Left ventricle myocardium inferior (tissue), 1 donor: ENCODE measurements around the gene CCDC47. TPM values are rescaled to one million over a fixed set of nuclear protein-coding genes. Genes with fewer than 3 reads are reported as not detected.

Source experiments
- DNase-seq: peaks from one replicate; pipeline ENCODE4 v3.0.0-alpha.2; 2020
- H3K27ac ChIP-seq: fragments of 200-600 bp; replicated peaks from 2 replicates; pipeline ENCODE4 v1.8.0; 2021
- H3K27me3 ChIP-seq: fragments of 200-600 bp; 2 replicates; pipeline ENCODE4 v1.8.0; 2021; ENCODE audit warnings: low read depth
- H3K36me3 ChIP-seq: fragments of 200-600 bp; 2 replicates; pipeline ENCODE4 v1.8.0; 2021
- H3K4me1 ChIP-seq: fragments of 200-600 bp; 2 replicates; pipeline ENCODE4 v1.8.0; 2021
- H3K4me3 ChIP-seq: fragments of 200-600 bp; 2 replicates; pipeline ENCODE4 v1.8.0; 2021; ENCODE audit warnings: mild to moderate bottlenecking, moderate library complexity
- H3K9me3 ChIP-seq: fragments of 200-600 bp; replicated peaks from 2 replicates; pipeline ENCODE4 v1.8.0; 2021
- intact Hi-C: fragments of 100-400 bp; cut with micrococcal nuclease; formaldehyde crosslinking; loops from one replicate; pipeline ENCODE4 v1.11.0; 2022
- total RNA-seq: library from RNA; stranded (reverse); fragmentation: NEBNext Ultra II Directional; extraction: Animal tissue kit (Norgen Biotek cat#: 25700); gene quantifications from one replicate; pipeline ENCODE4 v1.2.1, GENCODE V29; 2021
- TF ChIP-seq, protein P1 (sequence below): fragments of 200-600 bp; IDR thresholded peaks from 2 replicates; pipeline ENCODE4 v1.8.0; 2021; ENCODE audit warnings: antibody characterized with exemption, mild to moderate bottlenecking, borderline replicate concordance
- donor health status: DM: no; HTN: yes; CAD: no; lungs with severe emphysema.

The CCDC47 gene
- total RNA-seq, 1 donor from 2014 or later = 79.6 TPM

DNA sequence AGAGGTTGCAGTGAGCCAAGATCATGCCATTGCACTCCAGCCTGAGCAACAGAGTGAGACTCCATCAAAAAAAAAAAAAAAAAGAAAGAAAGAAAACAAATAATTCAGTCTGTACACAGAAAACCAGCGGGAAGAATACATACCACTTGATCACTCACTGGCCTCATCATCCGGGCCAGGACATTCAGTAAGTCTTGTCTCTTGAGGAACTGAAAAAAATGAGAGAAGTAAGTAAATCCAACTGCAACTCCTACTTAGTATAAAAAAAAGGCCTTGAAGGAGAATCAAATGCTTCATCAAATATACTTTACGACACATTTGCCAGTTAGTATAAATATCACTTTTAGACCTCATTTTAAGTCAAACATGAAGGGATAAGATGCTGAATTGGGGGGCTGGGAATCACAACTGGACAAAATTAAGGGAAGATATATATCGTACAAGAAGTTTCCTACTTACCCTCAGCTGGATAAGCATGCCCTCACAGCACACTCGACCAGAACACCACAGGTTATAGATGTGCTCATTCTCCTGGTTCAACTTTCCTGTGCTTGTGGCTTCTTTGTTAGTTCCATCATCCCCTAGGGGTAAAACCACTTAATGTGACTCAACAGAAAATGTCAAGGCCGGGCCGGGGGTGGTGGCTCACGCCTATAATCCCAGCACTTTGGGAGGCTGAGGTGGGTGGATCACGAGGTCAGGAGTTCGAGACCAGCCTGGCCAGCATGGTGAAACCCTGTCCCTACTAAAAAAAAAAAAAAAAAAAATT, 12.4 kb downstream of the CCDC47 start:
- TF ChIP-seq, protein P1, sequence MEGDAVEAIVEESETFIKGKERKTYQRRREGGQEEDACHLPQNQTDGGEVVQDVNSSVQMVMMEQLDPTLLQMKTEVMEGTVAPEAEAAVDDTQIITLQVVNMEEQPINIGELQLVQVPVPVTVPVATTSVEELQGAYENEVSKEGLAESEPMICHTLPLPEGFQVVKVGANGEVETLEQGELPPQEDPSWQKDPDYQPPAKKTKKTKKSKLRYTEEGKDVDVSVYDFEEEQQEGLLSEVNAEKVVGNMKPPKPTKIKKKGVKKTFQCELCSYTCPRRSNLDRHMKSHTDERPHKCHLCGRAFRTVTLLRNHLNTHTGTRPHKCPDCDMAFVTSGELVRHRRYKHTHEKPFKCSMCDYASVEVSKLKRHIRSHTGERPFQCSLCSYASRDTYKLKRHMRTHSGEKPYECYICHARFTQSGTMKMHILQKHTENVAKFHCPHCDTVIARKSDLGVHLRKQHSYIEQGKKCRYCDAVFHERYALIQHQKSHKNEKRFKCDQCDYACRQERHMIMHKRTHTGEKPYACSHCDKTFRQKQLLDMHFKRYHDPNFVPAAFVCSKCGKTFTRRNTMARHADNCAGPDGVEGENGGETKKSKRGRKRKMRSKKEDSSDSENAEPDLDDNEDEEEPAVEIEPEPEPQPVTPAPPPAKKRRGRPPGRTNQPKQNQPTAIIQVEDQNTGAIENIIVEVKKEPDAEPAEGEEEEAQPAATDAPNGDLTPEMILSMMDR = no peak

DNA sequence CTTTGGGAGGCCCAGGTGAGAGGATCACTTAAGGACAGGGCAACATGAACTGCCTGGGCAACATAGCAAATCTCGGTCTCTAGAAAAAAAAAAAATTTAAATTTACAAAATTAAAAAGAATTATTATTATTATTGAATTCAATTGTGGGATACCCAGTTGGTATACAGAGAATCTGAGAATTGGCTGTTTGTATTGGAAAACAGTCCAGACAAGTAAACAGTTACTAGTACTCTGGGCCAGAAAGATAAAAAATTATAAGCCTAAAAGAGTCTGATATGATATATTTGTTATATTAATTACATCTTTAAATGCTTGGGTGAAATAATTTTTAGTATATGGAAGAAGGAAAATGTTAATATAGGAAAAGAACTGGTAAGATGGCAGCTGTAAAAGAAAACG, 15.0 kb downstream of the CCDC47 start:
- no peak for DNase-seq
- Histone ChIP-seq H3K27ac (no peak overlapping the region), H3K27me3 (no peaks in the 10 kb centered on the region), H3K36me3 (peaks cover 92% of the 10 kb centered on the region), H3K9me3 (no peaks in the 10 kb centered on the region), H3K4me3 (no peak overlapping the region), H3K4me1 (no peaks in the 10 kb centered on the region)
- intact Hi-C loops = no loop called here
- TF ChIP-seq, protein P1 = no peak

More for the DNA sequence above, 12.4 kb downstream of the CCDC47 start:
- DNase-seq = no peak
- peaks cover 91% of the 10 kb centered on the region for H3K36me3 ChIP-seq
- no peak overlapping the region for H3K4me3 ChIP-seq
- intact Hi-C loops = no loop called here
- H3K9me3 ChIP-seq = no peaks in the 10 kb centered on the region
- peaks cover 1% of the 10 kb centered on the region for H3K4me1 ChIP-seq
- no peaks in the 10 kb centered on the region for H3K27me3 ChIP-seq
- H3K27ac ChIP-seq = no peak overlapping the region

DNA sequence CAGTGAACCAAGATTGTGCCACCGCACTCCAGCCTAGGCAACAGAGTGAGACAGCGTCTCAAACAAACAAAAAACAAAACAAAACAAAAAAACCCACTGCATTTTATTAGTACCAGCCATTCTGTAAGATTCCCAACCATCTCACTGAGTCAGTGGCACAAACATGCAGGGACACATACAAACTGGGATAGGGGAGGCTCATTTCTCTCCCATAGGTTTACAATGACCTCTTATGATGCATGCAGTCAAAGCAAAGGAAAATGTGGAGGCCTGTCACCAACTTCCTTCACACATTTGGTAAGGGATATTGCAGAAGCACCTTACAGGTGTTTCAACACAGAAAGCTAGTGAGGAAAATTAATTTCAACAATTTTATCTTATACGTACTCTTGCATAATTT, 19.4 kb downstream of the CCDC47 start:
- H3K27me3 ChIP-seq = no peaks in the 10 kb centered on the region
- TF ChIP-seq, protein P1 = no peak
- no peak overlapping the region for H3K4me3 ChIP-seq
- intact Hi-C loops = no loop called here
- no peak for DNase-seq
- no peaks in the 10 kb centered on the region for H3K4me1 ChIP-seq
- H3K36me3 ChIP-seq = peaks cover 97% of the 10 kb centered on the region
- H3K9me3 ChIP-seq = no peaks in the 10 kb centered on the region
- no peak overlapping the region for H3K27ac ChIP-seq

DNA sequence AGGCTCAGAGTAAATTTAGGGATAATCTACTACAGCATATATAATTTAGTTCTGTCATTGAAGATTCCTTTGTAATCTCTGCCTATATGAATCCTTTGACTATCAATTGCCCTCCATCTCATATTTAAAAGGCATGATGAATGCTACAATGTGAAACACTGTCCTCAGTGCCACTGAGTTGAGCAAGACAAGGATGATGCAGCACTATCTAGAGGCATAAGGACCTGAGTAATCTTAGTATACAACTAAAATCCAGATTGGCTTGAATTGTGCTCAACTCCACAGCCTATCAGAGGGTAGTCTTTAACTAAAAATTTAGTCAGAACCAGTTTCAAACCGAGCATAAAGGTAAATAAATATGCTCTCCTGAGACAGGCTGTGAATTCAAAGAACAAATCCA, 20.2 kb downstream of the CCDC47 start:
- TF ChIP-seq, protein P1 = no peak
- no peak for DNase-seq
- Histone ChIP-seq H3K27me3 (no peaks in the 10 kb centered on the region), H3K4me1 (no peaks in the 10 kb centered on the region), H3K27ac (no peak overlapping the region), H3K4me3 (no peak overlapping the region), H3K9me3 (no peaks in the 10 kb centered on the region), H3K36me3 (peaks cover 99% of the 10 kb centered on the region)
- intact Hi-C loops = no loop called here

DNA sequence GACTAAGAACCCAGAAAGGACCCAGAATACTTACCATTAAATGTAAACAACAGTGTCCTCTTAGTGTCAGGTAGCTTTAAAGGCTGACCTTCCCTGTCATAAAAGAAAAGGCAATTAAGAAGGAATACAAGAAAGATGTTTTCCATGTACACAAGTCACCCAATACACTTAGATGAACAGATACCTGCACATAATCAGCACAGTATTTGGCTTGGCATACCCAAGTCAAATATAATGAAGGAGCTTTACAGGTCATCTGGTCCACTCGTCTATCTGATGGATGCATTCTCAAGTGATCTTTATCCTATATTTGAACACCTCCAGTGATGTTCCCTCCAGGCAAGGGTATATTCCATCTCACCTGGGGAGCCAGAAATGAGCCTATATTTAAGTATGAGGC, 20.7 kb downstream of the CCDC47 start:
- intact Hi-C loops = no loop called here
- DNase-seq = no peak

More for the DNA sequence above, 20.7 kb downstream of the CCDC47 start:
- Histone ChIP-seq H3K36me3 (peaks cover 99% of the 10 kb centered on the region), H3K27me3 (no peaks in the 10 kb centered on the region), H3K4me3 (no peak overlapping the region), H3K27ac (no peak overlapping the region), H3K9me3 (no peaks in the 10 kb centered on the region), H3K4me1 (no peaks in the 10 kb centered on the region)
- TF ChIP-seq, protein P1 = no peak
